Cardiac muscle cell (in vitro differentiated cells and primary cell): ENCODE results near the gene PTPRT. TPM values are rescaled to one million over a fixed set of nuclear protein-coding genes. Genes with fewer than 3 reads are reported as not detected.
A peak's percentile ranks its signal among the peaks of the same experiment; 100 is the strongest.

Experiments used
- DNase-seq, 2 donors: peaks; one replicate each; pipeline versions ENCODE4 v3.0.0 to v3.0.0-alpha.2; 2010 to 2017; ENCODE audit warnings: low read depth in 1 of 2, low spot score in 1 of 2
- H3K27ac ChIP-seq: fragments of 200-600 bp; sonication (generic); 2 replicates; pipeline ENCODE4 v1.5.1; 2016
- H3K27me3 ChIP-seq: fragments of 200-600 bp; sonication (generic); 2 replicates; pipeline ENCODE4 v1.6.0; 2016; ENCODE audit warnings: control low read depth
- H3K36me3 ChIP-seq: fragments of 200-600 bp; sonication (generic); 2 replicates; pipeline ENCODE4 v1.5.1; 2016; ENCODE audit warnings: control low read depth
- H3K4me1 ChIP-seq: fragments of 200-600 bp; sonication (generic); 2 replicates; pipeline ENCODE4 v1.8.1; 2017; ENCODE audit warnings: low read depth, mild to moderate bottlenecking, mixed run types
- H3K4me3 ChIP-seq: fragments of 200-600 bp; sonication (generic); 2 replicates; pipeline ENCODE4 v1.5.1; 2016; ENCODE audit warnings: mild to moderate bottlenecking
- H3K9me3 ChIP-seq: fragments of 200-600 bp; sonication (generic); 2 replicates; pipeline ENCODE4 v1.5.1; 2017; ENCODE audit warnings: low read depth, mild to moderate bottlenecking, control low read depth
- CTCF ChIP-seq: IDR thresholded peaks from 2 replicates; pipeline ENCODE4 v1.5.1; 2012; ENCODE audit warnings: low read depth, mild to moderate bottlenecking, low read length
- polyA plus RNA-seq: library from polyadenylated mRNA; unstranded; fragments of >200 nt; fragmentation: Nextera tagmentation; extraction: Ambion mirVana; gene quantifications from 2 replicates; pipeline ENCODE4 v1.2.1, GENCODE V29; 2016
- total RNA-seq: library from RNA; depleted of rRNA; stranded (reverse); fragments of >200 nt; gene quantifications from 2 replicates; pipeline ENCODE4 v1.2.3, GENCODE V29; 2016

PTPRT gene
- total and polyA plus RNA-seq, 2 experiments from 2014 or later: 0.30 to 1.4 TPM

GRCh38 chr20:43043887-43044286 lies 145.8 kb downstream of the PTPRT start:
- Histone ChIP-seq H3K9me3 (no peaks in the 10 kb centered on the region), H3K4me3 (no peak overlapping the region), H3K27ac (no peak overlapping the region), H3K36me3 (no peaks in the 10 kb centered on the region), H3K4me1 (no peaks in the 10 kb centered on the region), H3K27me3 (no peaks in the 10 kb centered on the region)
- no peak for TF ChIP-seq CTCF
- DNase-seq: peak in 1 of 2 donors; percentile 67

DNA sequence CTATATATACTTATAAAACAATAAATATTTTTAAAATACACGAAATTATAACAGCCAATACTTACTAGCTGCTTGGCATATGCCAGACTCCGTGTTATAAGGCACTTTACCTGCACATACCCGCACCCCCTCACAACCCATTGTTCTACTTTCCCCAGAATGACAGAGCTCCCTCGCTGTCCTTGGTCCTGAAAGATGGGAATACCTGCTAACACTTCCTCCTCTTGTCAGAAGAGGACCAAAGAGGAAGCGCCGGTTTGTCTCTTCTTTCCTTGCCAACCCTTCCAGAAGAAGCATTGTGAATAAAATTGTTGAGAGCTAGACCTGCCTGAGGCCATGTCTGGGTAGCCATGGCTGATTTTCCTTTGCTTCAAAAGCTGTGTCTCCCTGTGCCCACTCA lies 149.3 kb downstream of the PTPRT start:
- DNase-seq: peak in 1 of 2 donors; percentile 89
- Histone ChIP-seq H3K4me1 (no peaks in the 10 kb centered on the region), H3K27me3 (no peaks in the 10 kb centered on the region), H3K9me3 (no peaks in the 10 kb centered on the region), H3K27ac (no peak overlapping the region), H3K36me3 (no peaks in the 10 kb centered on the region), H3K4me3 (no peak overlapping the region)
- no peak for TF ChIP-seq CTCF

DNA sequence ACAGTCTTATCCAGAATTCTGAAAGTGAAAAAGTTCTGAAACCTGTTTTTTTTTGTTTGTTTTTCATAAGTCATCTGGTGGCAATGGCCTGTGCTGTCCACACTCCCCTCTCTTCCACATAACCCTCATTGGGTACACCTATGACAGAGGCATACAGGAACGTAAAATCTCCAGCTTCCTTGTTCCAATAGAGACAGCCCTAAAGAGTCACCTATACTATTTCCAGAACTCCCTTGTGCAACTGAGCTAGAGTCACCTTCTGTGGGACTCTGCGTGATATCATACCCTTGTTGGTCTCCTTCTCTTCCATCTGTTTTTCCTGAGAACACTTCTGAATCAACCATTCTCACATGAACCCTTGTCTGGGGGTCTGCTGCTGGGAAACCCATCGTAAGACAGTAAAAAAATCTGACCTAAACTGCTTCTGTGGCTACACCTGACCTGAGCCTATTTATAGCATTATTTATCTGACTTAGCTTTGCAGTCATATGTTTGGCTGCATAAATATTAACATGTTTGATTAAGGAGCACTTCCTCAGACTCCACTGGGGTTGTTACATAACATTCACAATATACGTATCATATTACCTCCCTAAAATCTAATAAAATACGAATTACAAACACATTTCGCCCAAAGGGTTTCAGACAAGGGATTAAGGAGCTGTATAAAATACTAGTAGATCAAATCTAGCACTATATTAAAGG lies 151.9 kb downstream of the PTPRT start:
- no peaks in the 10 kb centered on the region for H3K4me1 ChIP-seq
- no peaks in the 10 kb centered on the region for H3K27me3 ChIP-seq
- TF ChIP-seq CTCF: no peak
- H3K36me3 ChIP-seq: no peaks in the 10 kb centered on the region
- no peak overlapping the region for H3K4me3 ChIP-seq
- no peak overlapping the region for H3K27ac ChIP-seq
- no peak for DNase-seq
- no peaks in the 10 kb centered on the region for H3K9me3 ChIP-seq

GRCh38 chr20:43034981-43035724 lies 154.6 kb downstream of the PTPRT start:
- Histone ChIP-seq H3K4me1 (no peaks in the 10 kb centered on the region), H3K4me3 (no peak overlapping the region), H3K27ac (no peak overlapping the region), H3K27me3 (no peaks in the 10 kb centered on the region), H3K9me3 (no peaks in the 10 kb centered on the region), H3K36me3 (no peaks in the 10 kb centered on the region)
- no peak for DNase-seq
- TF ChIP-seq CTCF: no peak

DNA sequence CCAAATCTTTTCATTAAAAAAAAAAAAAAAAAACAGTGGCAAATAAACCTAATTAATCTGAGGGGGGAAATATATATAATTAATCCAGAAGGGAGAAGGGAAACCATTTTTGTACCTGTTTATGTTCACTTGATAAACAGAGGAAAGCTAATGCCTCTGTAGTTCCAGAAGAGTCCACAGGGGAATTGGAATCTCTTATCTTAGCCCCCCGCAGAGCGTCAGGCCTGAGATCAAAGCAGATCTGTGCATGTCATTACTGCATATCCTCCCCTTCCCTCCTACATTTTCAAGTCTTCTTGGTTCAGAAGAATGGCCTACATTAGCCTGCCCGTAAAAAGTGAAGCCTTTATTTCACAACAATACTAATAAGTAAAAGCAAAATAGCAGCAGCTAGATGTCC lies 157.2 kb downstream of the PTPRT start:
- no peaks in the 10 kb centered on the region for H3K4me1 ChIP-seq
- DNase-seq: no peak
- no peak overlapping the region for H3K27ac ChIP-seq
- H3K36me3 ChIP-seq: no peaks in the 10 kb centered on the region
- H3K4me3 ChIP-seq: no peak overlapping the region
- TF ChIP-seq CTCF: no peak
- no peaks in the 10 kb centered on the region for H3K27me3 ChIP-seq
- no peaks in the 10 kb centered on the region for H3K9me3 ChIP-seq
